AG10803 (cell line): Measurements from ENCODE around the gene SUFU.

Source experiments
- DNase-seq: peaks from one replicate; pipeline ENCODE4 v3.0.0; 2010; ENCODE audit warnings: low read depth
- H3K4me3 ChIP-seq: 2 replicates; pipeline ENCODE4 v1.5.1; 2011; ENCODE audit warnings: mild to moderate bottlenecking, low read length, control low read depth
- CTCF ChIP-seq: conservative IDR thresholded peaks from 2 replicates; pipeline ENCODE4 v1.5.1; 2011; ENCODE audit warnings: mild to moderate bottlenecking, low read length, control low read depth, inconsistent platforms

The SUFU gene

GRCh38 chr10:102585026-102585425 is 81.3 kb downstream of the SUFU start:
- no peak overlapping the region for H3K4me3 ChIP-seq
- no peak for TF ChIP-seq CTCF
- no peak for DNase-seq

GRCh38 chr10:102586858-102587257 is 83.1 kb downstream of the SUFU start:
- no peak overlapping the region for H3K4me3 ChIP-seq

GRCh38 chr10:102588875-102589274 is 85.1 kb downstream of the SUFU start:
- no peak for DNase-seq
- no peak overlapping the region for H3K4me3 ChIP-seq
- TF ChIP-seq CTCF, result no peak

More at GRCh38 chr10:102586858-102587257, 83.1 kb downstream of the SUFU start:
- TF ChIP-seq CTCF, result no peak
- DNase-seq, result no peak

GRCh38 chr10:102593074-102593803 is 89.5 kb downstream of the SUFU start:
- TF ChIP-seq CTCF, result no peak
- H3K4me3 ChIP-seq, result no peak overlapping the region
- DNase-seq, result peak; percentile 53

- H3K4me3 ChIP-seq, result no peak overlapping the region
- TF ChIP-seq CTCF, result no peak
- no peak for DNase-seq
Measured at GRCh38 chr10:102593804-102594079, 90.0 kb downstream of the SUFU start.

- H3K4me3 ChIP-seq, result no peak overlapping the region
Measured at GRCh38 chr10:102595293-102595692, 91.5 kb downstream of the SUFU start.

More at GRCh38 chr10:102595293-102595692, 91.5 kb downstream of the SUFU start:
- TF ChIP-seq CTCF, result peak; percentile 36
- no peak for DNase-seq
